Measurements from ENCODE around the gene SLC6A13. TPM values are rescaled to one million over a fixed set of nuclear protein-coding genes. Genes with fewer than 3 reads are reported as not detected.

Gene SLC6A13
- total and polyA plus RNA-seq, 2 donors (not counting 3 experiments of a cell fraction or from before 2014, with no cell fraction given): 0.14 TPM; not detected in 1

DNA sequence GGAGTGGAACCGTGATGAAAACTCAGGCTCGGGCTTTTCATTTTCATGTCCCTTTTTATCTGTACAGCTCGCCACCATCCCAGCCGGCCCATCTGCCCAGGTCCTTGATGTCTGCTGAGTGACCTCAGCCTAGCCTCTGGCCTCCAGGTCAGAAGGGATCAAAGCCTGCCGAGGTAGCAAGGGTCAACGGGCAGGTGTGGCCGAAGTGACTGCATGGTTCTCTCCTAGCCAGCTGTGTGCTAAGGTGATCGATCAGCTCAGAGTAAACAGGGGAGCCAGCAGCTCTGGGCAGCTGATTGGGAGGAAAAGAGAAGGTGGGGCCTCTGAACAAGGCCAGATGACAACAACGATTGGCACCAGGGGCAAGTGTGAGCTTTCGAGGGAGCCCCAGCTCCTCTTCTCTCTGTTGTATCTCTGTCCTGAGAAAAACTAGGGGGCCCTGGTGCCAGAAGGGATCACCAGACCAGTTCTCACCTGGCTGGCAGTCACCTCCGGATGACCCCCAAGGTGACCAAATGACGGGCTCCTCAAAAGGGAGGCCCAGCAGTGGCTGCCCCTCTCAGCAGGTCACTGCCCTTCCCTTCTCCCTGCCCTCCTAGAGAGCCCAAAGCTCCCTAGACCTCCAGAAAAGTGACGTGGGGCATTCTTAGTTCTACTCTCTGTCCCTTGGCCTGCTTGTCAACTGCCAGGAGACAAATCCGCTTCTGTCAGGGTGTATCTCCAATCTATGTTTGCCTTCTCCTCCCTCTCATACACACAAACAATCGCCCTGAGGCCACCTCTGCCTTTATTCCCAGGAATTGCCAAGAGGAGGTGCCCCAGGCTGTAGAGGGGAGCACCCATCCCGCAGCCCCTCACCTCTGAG, 52.1 kb downstream of the SLC6A13 start:
- H3K27me3 ChIP-seq (ENCODE audit: control insufficient read depth in 2 of 2, insufficient read depth in 2 of 2, low read length in 2 of 2): no peaks in the 10 kb centered on the region
- no peaks in the 10 kb centered on the region for H3K4me1 ChIP-seq (ENCODE audit: control insufficient read depth, extremely low read depth, insufficient read depth, low read length)
- DNase-seq (ENCODE audit: low read depth, low spot score): no peak
- no peaks in the 10 kb centered on the region for H4K20me1 ChIP-seq (replicated peaks; ENCODE audit: control insufficient read depth, extremely low read depth, insufficient read depth, low read length)
- H3K27ac ChIP-seq (ENCODE audit: insufficient read depth, low read depth, low read length): no peak overlapping the region
- FAIRE-seq: no peak
- ChIA-PET CTCF (interaction anchor here (0.9 kb wide), 1 partner anchor 22 kb away, joined by 3 read pairs; no protein-coding TSS in a partner anchor), POLR2A (no interaction called here)
- BruUV-seq (replicated peaks): no TSS peak
- H3K9me1 ChIP-seq (replicated peaks; ENCODE audit: control insufficient read depth, extremely low read depth, insufficient read depth, low read length): no peaks in the 10 kb centered on the region
- H3K36me3 ChIP-seq (ENCODE audit: control insufficient read depth in 2 of 2, extremely low read depth in 1 of 2, insufficient read depth in 2 of 2, low read length in 2 of 2): no peaks in the 10 kb centered on the region
- intact Hi-C loops (cut with micrococcal nuclease) (no loop called here), dilution Hi-C loops (cut with MboI; ENCODE audit: extremely low pct_ligation_motif_present, low sequenced_read_pairs) (no loop called here)
- H3K4me2 ChIP-seq (ENCODE audit: insufficient read depth, low read length): no peak overlapping the region
- no peak overlapping the region for H3K9ac ChIP-seq (replicated peaks; ENCODE audit: extremely low read depth, insufficient read depth, low read length)
- TF ChIP-seq MAX (IDR thresholded peaks at IDR 0.05; ENCODE audit: insufficient read depth, insufficient read length): no peak
- no peak for TF ChIP-seq JUN (IDR thresholded peaks at IDR 0.05; ENCODE audit: borderline replicate concordance, insufficient read depth, insufficient read length, low read depth)
- no peak for TF ChIP-seq CTCF (IDR thresholded peaks at IDR 0.05; ENCODE audit: extremely low read depth in 1 of 2, insufficient read depth in 1 of 2, low read depth in 1 of 2, low read length in 2 of 2)
- TF ChIP-seq POLR2A (IDR thresholded peaks at IDR 0.05; ENCODE audit: low read depth, low read length): no peak
- TF ChIP-seq MYC (IDR thresholded peaks at IDR 0.05; ENCODE audit: low read depth, low read length): no peak
- TF ChIP-seq EZH2 (IDR thresholded peaks at IDR 0.05; ENCODE audit: borderline replicate concordance, low read depth, low read length, severe bottlenecking): no peak
- TF ChIP-seq GATA2 (IDR thresholded peaks at IDR 0.05; ENCODE audit: insufficient read depth, insufficient read length, low read depth, low read length): no peak
- no peak for TF ChIP-seq POLR2AphosphoS5 (IDR thresholded peaks at IDR 0.05; ENCODE audit: insufficient read depth, low read depth, low read length)
- no peak for TF ChIP-seq FOS (IDR thresholded peaks at IDR 0.05; ENCODE audit: borderline replicate concordance, insufficient read depth, low read length)
- H3K4me3 ChIP-seq (replicated peaks in 1 of 3; ENCODE audit: insufficient read depth in 1 of 3, low read depth in 1 of 3, low read length in 3 of 3): no peak overlapping the region
- no peaks in the 10 kb centered on the region for H3K9me3 ChIP-seq (replicated peaks; ENCODE audit: control insufficient read depth, insufficient read depth, low read length)
- no peaks in the 10 kb centered on the region for H3K79me2 ChIP-seq (ENCODE audit: control insufficient read depth, insufficient read depth, low read length)
- no peak overlapping the region for H2AFZ ChIP-seq (ENCODE audit: low read depth, low read length)

Measured in endothelial cell of umbilical vein (primary cell).